Head of caudate nucleus (tissue), 42 donors: Measurements from ENCODE around the gene KCNG1.

Experiments
- DNase-seq, 42 donors: peaks; one replicate each; pipeline versions ENCODE4 v3.0.0 to v3.0.0-alpha.2; 2020 to 2021; ENCODE audit warnings: mixed read lengths in 7 of 42
- intact Hi-C: fragments of 100-400 bp; cut with DNase I; formaldehyde crosslinking; loops from one replicate; pipeline ENCODE4 v1.15.0; 2022

Gene KCNG1

DNA sequence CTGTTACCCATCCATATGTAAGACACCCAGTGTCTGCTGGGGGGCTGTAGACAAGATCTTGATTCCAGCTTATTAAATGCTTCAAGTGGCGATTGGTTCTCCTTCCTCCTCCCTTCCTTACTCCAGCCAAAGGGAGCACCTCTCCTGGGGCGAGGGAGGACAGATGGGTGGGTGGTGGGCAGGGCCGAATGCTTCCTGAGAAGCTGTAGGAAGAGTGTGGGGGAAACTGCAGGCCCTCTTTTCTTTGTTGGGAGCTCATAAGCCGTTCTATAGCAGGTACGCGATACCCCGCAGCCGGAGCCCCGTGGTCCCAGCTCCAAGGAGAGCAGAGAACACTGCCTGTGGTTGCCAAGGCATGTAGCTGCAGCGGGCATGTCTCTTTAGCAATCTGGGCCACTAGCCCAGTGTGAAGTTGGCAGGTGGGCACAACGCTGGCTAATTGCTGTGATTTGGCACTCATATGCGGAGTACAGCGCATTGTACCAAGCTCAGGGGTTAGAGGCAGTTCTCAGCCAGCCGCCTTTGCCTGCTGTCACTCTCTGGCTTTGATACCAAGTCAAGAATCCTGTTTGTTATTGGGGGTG lies 14.7 kb upstream of the KCNG1 start:
- DNase-seq, result peak in 32 of 42 donors; percentile 14 to 71 (median 46)
- intact Hi-C loops, result no loop called here

DNA sequence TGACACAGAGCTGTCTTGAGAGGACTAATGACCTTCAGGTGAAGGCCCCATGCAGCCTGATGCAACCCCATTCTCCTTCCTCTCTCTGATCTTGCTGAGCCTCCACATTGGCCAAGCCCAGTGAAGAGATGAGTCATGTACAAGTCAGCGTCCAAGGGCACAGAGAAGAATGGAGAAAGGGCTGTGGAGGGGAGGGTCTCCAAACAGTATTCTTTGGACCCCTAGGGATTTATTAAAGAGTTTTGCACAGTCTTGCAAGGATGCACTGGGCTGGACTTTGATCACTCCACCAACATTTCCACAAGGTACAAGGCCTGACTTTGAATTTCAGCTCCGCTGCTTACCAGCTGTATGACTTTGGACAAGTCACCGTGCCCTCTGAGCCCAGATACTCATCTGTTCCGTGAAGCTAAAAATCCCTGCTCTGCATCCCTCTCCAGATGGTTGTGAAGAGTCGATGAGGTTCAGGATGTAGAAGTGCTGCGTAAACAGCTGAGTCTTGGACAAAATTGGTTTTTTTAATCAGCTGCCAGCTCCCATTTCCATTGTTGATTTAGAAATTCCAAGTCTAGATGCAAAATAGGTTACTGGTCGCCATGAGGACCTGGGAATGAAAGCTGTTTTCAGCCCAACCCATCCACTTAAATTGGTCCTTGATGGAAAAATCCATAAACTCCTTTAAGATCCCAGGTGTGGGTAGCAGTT lies 14.1 kb upstream of the KCNG1 start:
- intact Hi-C loops, result no loop called here
- DNase-seq, result no peak

DNA sequence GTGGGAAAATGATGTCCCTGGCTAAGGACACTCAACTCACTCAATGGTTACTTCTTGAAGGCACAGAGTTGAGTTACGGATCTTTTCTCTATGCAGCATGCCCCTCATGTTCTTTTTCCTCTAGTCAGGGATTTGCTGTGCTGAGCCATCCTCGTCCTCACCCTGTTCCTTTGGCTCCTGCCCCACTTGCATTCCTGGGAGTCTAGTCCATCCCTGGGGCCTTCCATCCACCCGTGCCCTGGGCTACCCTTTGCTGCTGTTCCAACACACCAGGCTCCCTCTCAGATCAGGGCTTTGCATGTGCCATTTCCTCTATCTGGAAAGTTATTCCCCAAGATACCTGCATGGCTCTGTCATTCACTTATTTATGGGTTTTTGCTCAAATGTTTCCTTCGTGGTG lies 13.3 kb upstream of the KCNG1 start:
- DNase-seq, result no peak
- intact Hi-C loops, result no loop called here

DNA sequence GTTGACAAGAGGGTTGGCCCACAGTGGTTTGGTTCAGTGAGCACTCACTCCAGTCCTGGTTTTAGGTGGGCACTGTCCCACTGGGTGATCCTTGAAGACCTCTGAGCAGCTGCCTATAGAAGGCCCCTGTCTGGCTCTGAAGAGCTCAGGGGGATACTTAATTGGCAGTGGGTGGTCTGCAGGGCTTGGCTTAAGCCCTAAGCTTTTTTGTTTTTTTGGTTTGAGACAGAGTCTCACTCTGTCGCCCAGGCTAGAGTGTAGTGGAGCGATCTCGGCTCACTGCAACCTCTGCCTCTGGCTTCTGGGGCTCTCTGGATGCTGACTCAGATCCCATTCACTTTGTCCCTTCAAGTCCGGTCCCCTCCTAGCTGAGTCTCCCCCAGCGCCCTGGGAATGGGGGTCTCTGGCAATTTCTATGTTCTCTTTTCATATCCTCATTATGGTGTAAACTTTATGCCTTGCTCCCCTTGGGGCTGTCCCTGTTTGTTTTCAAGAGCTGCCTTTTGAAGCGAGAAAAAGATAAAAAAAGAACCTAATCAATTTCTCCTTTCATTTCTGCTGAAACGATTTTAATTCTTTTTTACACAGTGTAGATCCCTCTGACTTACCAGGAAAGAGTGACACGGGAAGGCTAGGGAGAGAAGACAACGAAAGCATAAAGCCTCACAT lies 12.2 kb upstream of the KCNG1 start:
- intact Hi-C loops, result no loop called here
- no peak for DNase-seq

DNA sequence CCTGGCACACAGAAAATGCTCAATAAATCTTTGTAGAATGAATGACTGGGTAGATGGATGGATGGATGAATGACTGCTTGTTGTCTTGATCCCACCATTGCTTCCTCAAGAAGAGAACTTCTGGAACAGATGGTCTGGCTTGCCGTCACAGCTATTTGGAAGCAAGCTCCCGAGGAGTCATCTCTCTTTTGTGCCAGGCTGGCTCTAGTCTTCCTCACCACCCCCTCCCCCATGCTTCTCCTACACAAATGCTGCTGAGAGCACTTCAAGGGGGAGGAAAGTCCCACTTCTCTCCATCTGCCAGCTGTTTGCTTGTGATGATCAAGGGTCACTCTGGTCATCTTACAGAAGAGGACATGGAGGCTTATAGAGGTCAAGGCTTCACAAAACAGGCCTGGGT lies 11.6 kb upstream of the KCNG1 start:
- intact Hi-C loops, result no loop called here
- DNase-seq, result no peak

DNA sequence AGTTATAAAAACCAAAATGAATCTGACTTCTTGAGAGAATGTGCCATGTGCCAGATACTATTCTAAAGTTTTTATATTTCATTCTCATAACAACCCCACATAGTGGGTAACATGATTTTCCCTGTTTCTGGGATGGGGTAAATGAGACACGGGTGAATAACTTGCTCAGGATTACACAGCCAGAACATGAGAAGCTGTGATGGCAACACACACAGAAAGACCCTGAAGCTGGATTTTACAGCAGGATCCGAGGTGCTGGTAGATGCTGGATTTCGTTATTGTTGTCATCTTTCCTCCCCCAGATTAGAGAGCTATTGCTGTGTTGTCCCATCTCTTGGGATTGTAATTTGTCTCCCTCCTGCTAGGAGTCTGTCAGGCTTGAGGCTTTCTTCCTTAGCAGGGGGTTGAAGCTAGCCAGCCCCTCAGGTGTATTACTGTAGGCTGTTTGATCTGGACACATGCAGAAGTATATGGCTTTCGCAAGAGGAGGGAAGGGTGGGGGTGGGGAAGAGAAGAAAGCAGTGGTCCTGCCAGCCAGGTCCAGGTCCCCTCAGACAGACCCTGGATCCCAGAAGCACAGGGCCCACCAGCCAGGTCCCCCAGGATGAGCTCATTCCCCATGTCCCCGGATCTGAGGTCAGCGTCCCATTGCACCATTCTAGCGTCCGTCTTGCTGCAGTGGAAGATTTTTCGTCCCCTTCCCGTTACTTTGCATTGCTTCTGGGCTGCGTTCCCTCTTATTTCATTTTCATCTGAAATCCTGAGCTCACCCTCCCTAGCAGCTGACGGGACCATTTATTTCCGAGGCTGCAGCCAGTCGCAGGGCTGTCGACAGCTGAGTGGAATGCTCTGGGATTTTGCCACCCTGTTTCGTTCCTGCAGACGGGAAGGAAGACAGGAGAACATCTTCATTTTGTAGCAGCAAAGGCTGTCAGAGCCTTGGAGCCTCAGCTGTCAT lies 7.3 kb upstream of the KCNG1 start:
- DNase-seq, result no peak
- intact Hi-C loops, result no loop called here

DNA sequence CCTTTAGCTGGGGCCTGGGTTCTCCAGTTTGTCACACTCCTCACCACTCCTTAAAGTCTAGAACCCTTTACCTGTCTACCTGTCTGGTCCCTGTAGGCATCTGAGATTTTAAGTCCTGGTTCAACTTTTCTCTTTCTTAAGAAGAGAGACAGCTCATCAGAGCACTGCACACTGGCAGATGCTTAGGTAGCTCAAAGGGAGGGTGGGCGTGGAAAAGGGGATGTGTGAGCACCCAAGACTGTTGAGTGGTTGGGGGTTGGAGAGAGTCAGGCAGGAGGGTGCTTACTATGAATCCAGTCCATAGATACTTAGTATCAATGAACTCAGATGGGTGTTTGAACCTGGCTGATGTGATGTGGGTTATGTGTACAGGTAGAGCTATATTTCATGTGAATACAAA lies 6.6 kb upstream of the KCNG1 start:
- intact Hi-C loops, result no loop called here
- no peak for DNase-seq

DNA sequence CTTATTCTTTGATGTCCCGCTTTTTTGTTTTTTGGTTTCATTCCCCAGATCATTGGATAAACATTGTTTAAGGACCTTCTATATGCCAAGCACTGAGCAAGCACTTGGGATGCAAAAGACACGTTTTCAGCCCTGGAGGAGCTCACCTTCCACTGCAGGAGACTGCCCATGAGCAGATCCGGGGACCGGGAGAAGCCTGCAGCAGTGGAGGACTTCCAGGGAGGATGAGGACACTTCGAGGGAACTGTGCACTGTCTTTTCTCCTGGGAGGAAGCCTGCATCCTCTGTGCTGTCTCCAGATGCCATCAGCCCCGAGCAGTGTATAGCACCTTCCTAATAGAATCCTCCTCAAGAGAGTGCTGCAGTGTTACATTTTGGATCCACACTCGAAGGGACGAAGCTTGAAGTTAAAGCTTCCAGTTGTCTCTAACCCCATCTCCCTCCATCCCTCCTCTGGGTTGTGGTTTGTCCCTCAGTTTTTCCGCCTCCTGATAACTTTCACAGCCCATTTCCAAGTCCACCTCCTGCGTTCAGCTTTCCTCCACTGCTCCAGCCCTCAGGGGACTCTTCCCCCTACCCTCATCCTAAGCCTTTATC lies 5.8 kb upstream of the KCNG1 start:
- DNase-seq, result no peak
- intact Hi-C loops, result no loop called here

DNA sequence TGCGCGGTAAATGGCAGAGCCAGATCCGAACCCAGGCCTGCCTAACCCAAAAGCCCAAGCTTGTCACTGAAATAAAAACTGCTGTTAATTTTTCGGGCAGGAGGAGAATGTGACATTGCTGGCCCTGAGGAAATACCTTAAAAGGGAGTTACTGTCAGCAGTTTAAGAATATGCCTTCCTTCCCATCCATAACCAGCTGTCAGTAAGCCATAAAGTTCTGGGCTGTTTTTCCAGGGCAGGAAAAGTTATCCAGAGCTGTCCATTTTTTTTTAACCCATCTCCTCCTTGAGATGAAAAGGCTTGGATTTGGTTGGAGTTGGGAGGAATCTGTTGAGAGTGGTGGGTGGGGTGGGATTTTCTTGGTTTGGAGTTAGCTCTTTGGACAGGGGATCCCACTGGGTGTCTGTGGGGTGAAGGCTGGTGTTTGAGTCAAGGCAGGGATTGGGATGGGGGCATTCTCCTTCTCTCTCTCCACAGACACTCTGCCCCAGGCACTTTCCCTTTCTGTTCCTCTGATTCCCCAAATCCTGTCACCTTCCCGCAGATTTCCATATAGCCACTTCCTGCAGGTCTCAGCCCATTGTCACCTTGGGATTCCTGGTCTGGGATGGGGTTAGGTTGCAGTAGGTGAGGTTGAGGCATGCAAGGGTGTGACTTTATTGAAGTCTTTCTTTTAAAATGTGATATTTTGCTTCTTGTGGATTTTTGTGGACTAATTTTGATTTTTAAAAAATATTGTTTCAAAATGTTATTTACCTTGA lies 4.3 kb upstream of the KCNG1 start:
- intact Hi-C loops, result no loop called here
- no peak for DNase-seq

DNA sequence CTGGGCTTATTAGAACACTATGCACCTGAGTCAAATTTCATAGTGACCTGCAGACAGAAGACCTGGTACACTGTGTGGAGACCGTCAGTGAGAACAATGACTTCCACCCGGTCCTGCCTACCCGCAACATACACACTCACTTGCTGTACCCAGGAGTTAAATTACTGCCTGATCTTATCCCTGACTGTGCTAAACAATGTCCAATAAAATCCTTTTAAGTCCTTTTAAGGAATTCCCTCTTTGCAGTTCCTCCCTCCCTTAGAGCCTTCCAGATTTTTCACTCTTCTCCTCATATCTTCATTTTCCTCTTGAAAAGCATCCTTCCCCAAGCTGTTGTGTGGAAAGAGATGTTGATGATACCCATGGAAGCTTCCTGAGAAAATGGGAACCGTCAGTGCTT lies 3.4 kb upstream of the KCNG1 start:
- intact Hi-C loops, result no loop called here
- no peak for DNase-seq

DNA sequence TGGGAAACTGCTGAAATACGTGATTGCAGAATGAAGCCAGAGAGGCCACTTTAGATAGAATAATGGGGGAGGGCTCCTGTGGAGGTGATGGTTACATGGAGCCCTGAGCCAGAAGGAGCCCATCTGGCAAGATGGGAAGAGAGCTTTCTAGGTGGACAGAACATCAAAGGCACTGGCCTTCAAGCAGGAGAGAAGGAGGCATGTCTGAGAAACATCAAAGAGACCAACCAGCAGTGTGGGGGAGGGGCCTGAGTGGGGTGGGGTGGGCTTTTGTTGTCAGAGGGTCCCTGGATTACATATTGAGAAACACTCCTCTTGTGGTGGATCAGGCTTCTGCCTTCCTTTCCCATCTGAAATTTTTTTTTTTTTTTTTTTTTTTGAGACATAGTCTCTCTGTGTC lies 1.9 kb upstream of the KCNG1 start:
- intact Hi-C loops, result no loop called here
- DNase-seq, result no peak

DNA sequence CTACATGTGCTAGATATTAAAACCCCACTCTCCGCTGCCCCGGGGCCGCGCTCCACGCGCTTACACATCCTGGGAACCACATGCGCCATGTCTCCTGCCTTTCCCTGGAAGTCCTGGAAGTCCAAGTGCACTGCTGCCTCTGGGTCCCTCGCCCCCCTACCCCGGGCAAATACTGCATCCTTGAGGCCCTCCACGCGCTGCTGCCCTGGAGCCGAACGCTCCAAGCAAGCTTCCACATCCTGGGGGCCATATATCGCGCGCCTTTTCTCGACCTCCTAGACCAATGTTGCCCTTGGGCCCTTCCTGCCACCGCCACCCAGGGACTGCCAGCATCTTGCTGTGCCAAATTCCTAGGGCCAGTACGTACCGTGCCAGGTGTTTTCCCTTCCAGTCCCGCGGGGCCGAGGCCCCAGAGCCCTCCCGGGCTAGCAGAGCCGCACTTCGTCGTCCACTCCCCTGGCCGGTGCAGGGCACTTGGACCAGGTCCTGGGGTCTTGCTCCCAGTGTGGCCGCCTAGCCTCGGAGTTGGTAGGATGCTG lies 779 bp upstream of the KCNG1 start:
- no peak for DNase-seq
- intact Hi-C loops, result no loop called here

DNA sequence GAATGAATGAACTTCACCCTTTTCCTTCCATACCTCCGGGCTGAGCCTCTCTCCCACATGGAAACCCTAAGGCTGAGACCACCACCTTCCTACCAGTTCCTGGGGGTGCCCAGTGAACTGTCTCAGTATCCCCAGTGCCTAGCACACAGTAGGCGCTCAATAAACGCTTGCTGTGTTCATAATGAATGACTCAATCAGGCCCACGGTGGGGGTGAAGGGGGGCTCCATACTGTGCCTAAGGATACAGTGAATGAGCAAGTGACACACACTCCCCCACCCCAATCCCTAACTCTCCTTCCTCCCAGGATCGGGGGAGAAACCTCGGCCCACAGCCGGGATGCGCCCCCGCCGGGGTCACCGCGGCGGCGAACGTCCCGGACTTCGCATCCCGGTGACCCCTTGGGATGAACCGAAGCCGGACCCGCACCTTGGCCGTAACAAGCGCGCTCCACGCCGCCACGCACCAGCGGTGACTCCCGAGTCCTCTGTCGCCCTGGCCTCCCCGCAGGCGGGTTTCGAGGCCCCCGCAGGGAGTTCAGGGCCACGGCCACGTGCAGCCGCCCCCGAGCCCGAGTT lies 592 bp downstream of the KCNG1 start:
- DNase-seq, result no peak
- intact Hi-C loops, result no loop called here

DNA sequence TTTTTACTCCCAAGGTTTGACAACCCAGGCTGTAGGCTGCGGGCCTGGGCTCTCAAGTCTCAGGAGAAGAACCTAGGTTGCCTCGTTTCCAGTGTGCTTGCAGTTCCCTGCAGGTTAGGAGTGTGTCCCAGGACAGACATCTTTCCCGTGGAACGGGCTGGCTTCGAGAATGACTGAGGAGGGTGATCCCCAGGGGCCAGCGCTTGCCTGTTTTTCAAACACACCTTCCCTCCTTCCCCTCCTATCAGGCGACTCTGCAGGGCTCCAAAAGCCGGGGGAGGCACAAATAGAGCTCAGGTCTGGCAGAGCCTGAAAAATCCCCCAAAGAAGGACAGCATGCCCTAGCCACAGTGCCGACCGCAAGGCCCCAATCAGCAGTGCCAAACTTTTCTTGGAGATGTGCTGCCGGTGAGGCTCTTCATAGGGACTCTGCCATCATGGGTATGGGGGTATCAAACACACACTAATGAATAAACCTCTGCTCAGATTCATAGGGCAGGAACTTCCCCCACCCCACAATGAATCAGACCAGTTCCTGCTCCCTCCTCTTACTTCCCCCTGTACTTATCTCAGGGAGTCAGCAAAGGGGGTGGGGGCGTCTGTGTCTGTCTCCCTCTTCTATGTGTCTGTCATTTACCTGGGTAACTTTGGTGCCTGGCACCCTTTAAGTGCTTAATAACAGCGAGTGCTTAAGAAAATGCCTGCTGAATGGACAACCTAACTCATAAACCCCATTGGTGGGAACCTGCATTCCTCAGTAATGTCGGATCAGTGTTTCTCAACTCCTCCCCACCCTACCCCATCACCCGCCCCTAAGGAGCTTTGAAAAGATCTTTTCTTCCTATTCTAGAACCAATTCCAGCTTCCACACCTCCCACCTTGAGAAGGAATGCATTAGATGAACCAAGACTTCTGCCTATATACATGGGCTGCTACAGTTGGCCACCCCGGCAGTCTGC lies 1.6 kb downstream of the KCNG1 start:
- DNase-seq, result no peak
- intact Hi-C loops, result no loop called here

DNA sequence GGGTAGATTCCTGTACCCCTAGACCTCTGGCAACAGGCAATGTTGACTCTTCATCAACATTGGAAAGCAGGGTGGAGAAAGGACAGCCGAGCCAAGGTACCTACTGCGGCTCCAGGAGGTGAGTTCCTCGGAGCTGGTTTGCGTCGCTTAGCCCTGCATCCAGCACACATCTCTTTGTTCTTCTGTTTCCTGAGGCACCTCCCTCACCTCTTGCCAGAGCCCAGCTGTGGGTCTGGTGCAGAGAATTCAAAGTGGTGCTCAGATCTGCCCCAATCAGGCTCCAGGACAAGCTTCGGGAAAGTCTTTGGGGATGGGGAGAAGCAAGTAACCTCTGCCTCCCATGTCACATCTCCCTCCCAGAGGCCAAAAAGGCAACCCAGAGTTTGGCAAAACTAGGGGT lies 2.2 kb downstream of the KCNG1 start:
- intact Hi-C loops, result no loop called here
- DNase-seq, result no peak

DNA sequence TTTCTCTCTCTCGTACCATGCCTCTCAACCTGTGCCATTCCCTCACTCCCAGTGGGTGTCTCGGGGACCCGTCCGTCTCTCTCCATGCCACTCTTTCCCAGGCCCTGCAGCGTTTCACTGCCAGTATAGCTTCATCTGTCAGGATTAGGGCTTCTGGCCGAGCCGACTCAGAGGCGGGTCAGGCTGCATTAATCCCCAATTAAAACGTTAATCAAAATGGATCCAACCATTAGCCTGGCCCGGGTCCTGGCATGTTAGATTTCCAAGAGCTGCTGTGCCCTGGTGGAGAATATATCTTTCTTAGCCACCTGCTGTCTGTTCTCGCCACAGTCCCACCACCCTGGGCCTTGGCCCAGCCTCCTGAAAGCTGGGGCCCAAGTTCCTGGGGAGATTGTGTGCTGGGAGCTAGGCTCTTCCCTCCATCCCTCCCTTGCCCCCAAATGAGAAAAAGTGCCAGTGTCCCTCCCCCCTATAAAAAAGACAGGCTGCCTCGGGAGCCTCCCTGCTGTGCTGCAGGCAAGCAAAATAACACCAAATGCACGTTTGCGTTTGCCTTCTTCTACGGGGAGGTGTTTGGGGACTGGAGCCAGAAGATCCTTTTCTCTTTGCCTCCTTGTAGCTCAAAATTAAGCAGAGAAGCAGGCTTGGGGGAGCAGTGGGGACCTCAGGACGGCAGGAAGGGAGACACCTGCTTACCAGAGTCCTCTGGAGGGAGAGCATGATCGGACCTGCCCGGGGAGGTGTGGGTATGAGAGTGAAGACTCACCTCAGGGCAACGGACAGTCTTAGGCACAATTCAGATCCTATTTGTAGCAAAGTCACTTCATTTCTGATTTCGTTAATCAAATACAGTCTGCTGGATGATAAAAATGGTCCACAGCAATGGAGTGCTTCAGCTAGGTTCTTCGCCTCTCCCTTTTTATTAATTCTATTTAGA lies 3.0 kb downstream of the KCNG1 start:
- intact Hi-C loops, result no loop called here
- DNase-seq, result no peak
